HFFc6 (cell line): Measurements from ENCODE around the gene TESK1. TPM values are rescaled to one million over a fixed set of nuclear protein-coding genes. Genes with fewer than 3 reads are reported as not detected.

Source experiments
- DNase-seq: peaks from one replicate; pipeline ENCODE4 v3.0.0-alpha.2; 2018
- H3K27ac Mint-ChIP-seq: 2 replicates; pipeline ENCODE4 v1.8.0; 2020; ENCODE audit warnings: mild to moderate bottlenecking, mixed read lengths
- H3K27me3 Mint-ChIP-seq: 2 replicates; pipeline ENCODE4 v1.8.0; 2021; ENCODE audit warnings: mild to moderate bottlenecking, moderate library complexity, mixed read lengths; ENCODE audit not compliant: insufficient read depth
- H3K36me3 Mint-ChIP-seq: 2 replicates; pipeline ENCODE4 v1.8.0; 2021; ENCODE audit warnings: low read depth, mixed read lengths
- H3K4me1 Mint-ChIP-seq: 2 replicates; pipeline ENCODE4 v1.8.0; 2020; ENCODE audit warnings: low read depth, mixed read lengths
- H3K4me3 Mint-ChIP-seq: 2 replicates; pipeline ENCODE4 v1.8.0; 2020; ENCODE audit warnings: mild to moderate bottlenecking, moderate library complexity, mixed read lengths
- H3K9me3 Mint-ChIP-seq: 2 replicates; pipeline ENCODE4 v1.8.0; 2020; ENCODE audit warnings: mild to moderate bottlenecking, mixed read lengths
- total RNA-seq, 6 experiments: library from RNA; stranded (reverse); fragmentation: NEBNext Ultra II Directional; extraction: Animal tissue kit (Norgen Biotek cat#: 25700); gene quantifications; 2 replicates in 1 of 6; 3 replicates in 5 of 6; pipeline ENCODE4 v1.2.3, GENCODE V29; 2021
- TF ChIP-seq, protein P1 (sequence below): fragments of 200-600 bp; sonication (generic); IDR thresholded peaks from 2 replicates; pipeline ENCODE4 v1.5.0; 2021; ENCODE audit warnings: antibody characterized with exemption, mild to moderate bottlenecking

The TESK1 gene
- total RNA-seq, 6 experiments from 2014 or later, result 25.4 to 33.2 (median 28.5) TPM

DNA sequence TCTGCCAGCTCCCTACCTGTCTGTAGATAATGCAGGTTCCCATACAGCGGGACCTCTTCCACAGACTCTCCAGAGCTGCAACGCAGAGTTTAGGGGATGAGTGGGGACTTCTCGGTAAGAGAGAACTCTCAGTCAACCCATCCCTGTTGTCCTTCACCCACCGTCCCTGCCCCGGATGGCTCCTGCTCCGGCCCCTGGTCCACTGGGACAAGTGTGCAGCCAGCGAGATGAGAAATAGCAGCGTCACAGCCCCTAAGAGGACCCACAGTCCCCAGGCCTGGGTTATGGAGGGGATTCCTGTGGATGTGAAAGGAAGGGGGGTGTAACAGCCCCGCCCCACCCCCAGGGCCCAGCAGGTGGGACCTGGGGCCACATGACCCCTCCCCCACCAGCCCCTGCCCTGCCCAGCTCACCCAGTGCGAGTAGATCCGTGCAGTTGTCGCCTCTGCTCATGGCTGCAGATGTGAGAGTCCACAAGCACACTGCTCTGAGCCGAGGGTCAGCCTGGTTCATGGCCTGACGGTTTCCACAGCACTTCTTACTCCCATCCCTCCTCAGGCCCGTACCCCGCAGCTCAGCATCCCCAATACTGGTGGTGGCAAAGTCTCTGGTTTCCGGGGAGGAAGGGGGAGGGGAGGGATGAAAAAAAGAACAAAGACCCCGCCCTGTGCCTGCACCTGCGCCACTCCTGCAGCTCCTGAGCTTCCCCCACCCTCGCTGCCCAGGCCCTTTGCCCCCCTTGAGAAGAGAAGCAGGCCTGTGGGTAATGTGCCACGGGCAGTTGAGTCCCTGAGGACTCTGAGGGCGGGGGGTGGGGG, 45.5 kb downstream of the TESK1 start, which contains the start of gene SIT1:
Gene SIT1 (minus strand): TSS at position 591 of the 818 bp plus-strand sequence. CDS start 78 bp downstream, at position 513.
- H3K4me3 Mint-ChIP-seq, result no peak within 1 kb of the TSS
- H3K9me3 Mint-ChIP-seq, result no peaks in the 10 kb centered on the region
- H3K27ac Mint-ChIP-seq, result no peak within 1 kb of the TSS
- TF ChIP-seq, protein P1, sequence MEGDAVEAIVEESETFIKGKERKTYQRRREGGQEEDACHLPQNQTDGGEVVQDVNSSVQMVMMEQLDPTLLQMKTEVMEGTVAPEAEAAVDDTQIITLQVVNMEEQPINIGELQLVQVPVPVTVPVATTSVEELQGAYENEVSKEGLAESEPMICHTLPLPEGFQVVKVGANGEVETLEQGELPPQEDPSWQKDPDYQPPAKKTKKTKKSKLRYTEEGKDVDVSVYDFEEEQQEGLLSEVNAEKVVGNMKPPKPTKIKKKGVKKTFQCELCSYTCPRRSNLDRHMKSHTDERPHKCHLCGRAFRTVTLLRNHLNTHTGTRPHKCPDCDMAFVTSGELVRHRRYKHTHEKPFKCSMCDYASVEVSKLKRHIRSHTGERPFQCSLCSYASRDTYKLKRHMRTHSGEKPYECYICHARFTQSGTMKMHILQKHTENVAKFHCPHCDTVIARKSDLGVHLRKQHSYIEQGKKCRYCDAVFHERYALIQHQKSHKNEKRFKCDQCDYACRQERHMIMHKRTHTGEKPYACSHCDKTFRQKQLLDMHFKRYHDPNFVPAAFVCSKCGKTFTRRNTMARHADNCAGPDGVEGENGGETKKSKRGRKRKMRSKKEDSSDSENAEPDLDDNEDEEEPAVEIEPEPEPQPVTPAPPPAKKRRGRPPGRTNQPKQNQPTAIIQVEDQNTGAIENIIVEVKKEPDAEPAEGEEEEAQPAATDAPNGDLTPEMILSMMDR, result no peak
- DNase-seq, result no peak
- peaks cover 18% of the 10 kb centered on the region for H3K4me1 Mint-ChIP-seq
- H3K36me3 Mint-ChIP-seq, result no peaks in the 10 kb centered on the region
- peaks cover 5% of the 10 kb centered on the region for H3K27me3 Mint-ChIP-seq

DNA sequence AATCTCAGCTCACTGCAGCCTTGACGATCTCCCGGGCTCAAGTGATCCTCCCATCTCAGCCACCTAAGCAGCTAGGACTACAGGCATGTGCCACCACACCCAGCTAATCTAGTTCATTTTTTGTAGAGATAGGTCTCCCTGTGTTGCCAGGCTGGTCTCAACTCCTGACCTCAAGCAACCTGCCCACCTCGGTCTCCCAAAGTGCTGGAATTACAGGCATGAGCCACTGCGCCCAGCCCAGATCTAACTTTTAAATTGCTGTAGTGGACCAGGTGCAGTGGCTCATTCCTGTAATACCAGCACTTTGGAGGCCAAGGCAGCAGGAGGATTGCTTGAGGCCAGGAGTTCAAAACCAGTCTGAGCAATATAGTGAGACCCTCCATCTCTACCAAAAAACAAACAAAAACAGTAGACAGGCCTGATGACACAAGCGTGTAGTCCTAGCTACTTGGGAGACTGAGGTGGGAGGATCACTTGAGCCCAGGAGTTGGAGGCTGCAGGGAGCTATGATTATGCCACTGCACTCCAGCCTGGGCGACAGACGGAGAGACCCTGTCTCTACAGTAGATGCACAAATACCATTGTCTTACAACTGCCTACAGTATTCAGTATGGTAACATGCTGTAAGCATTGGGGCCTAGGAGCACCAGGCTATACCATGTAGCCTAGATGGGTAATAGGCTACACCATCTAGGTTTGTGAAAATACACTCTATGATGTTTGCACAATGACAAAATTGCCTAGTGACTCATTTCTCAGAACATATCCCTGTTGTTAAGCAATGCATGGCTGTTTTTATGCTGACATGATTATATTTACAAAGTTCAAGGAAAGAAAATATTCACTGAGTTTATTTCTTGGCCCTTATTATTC, 47.1 kb downstream of the TESK1 start:
- TF ChIP-seq, protein P1, result no peak
- Mint-ChIP-seq H3K36me3 (no peaks in the 10 kb centered on the region), H3K4me3 (no peak overlapping the region), H3K27me3 (peaks cover 1% of the 10 kb centered on the region), H3K9me3 (no peaks in the 10 kb centered on the region), H3K4me1 (peaks cover 19% of the 10 kb centered on the region), H3K27ac (no peak overlapping the region)
- DNase-seq, result peak; percentile 67

DNA sequence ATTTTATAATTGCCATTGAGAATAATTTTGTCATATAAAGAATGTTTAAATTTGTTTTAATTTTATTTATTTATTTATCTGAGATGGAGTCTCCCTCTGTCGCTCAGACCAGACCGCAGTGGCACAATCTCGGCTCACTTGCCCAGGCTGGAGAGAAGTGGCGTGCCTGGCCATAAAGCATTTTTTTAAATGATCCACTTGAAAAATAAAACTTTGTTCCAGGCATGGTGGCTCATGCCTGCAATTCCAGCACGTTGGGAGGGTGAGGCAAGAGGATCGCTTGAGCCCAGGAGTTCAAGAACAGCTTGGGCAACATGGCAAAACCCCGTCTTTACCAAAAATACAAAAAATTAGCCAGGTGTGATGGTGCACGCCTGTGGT, 47.8 kb downstream of the TESK1 start:
- H3K4me3 Mint-ChIP-seq, result no peak overlapping the region
- TF ChIP-seq, protein P1, result no peak
- DNase-seq, result no peak
- H3K27ac Mint-ChIP-seq, result no peak overlapping the region
- H3K4me1 Mint-ChIP-seq, result peaks cover 25% of the 10 kb centered on the region
- H3K36me3 Mint-ChIP-seq, result no peaks in the 10 kb centered on the region
- peaks cover 2% of the 10 kb centered on the region for H3K9me3 Mint-ChIP-seq
- peaks cover 5% of the 10 kb centered on the region for H3K27me3 Mint-ChIP-seq

- peaks cover 6% of the 10 kb centered on the region for H3K27me3 Mint-ChIP-seq
- TF ChIP-seq, protein P1, result no peak
- no peak overlapping the region for H3K4me3 Mint-ChIP-seq
- H3K27ac Mint-ChIP-seq, result no peak overlapping the region
- DNase-seq, result no peak
- H3K9me3 Mint-ChIP-seq, result peaks cover 4% of the 10 kb centered on the region
- peaks cover 27% of the 10 kb centered on the region for H3K4me1 Mint-ChIP-seq
- H3K36me3 Mint-ChIP-seq, result no peaks in the 10 kb centered on the region
Measured at GRCh38 chr9:35653611-35654010, 48.5 kb downstream of the TESK1 start.

- TF ChIP-seq, protein P1, result no peak
- Mint-ChIP-seq H3K27ac (no peak overlapping the region), H3K4me3 (no peak overlapping the region), H3K4me1 (peaks cover 51% of the 10 kb centered on the region), H3K27me3 (peaks cover 6% of the 10 kb centered on the region), H3K9me3 (peaks cover 4% of the 10 kb centered on the region), H3K36me3 (peaks cover 12% of the 10 kb centered on the region; the same call in 1 of the 2 replicates)
- DNase-seq, result no peak
Measured at GRCh38 chr9:35656348-35656747, 51.3 kb downstream of the TESK1 start.
